Neuronal stem cell (in vitro differentiated cells): ENCODE data around the gene ZCCHC7. TPM values are rescaled to one million over a fixed set of nuclear protein-coding genes. Genes with fewer than 3 reads are reported as not detected.
"Not testable (repeated sequence)": the region's sequence is repeated elsewhere in the genome, so short reads cannot be mapped to it uniquely, and the experiment has no call there.

Experiments used
- DNase-seq: peaks from one replicate; pipeline ENCODE4 v3.0.0-alpha.2; 2013; ENCODE audit warnings: low spot score
- H2AFZ ChIP-seq: one replicate; pipeline ENCODE4 v1.6.1; 2013; ENCODE audit warnings: mild to moderate bottlenecking, low read length, inconsistent platforms
- H2AK5ac ChIP-seq: 2 replicates; pipeline ENCODE4 v1.6.1; 2013; ENCODE audit warnings: low read depth, mild to moderate bottlenecking, inconsistent platforms, low read length, moderate library complexity, mixed read lengths
- H2BK120ac ChIP-seq: 2 replicates; pipeline ENCODE4 v1.6.1; 2013; ENCODE audit warnings: low read depth, mild to moderate bottlenecking, inconsistent platforms, low read length, moderate library complexity, mixed read lengths
- H2BK12ac ChIP-seq: one replicate; pipeline ENCODE4 v1.6.1; 2013; ENCODE audit warnings: low read length, inconsistent platforms
- H2BK15ac ChIP-seq: 2 replicates; pipeline ENCODE4 v1.6.1; 2013; ENCODE audit warnings: mild to moderate bottlenecking, low read length, inconsistent platforms, mixed read lengths
- H2BK5ac ChIP-seq: one replicate; pipeline ENCODE4 v1.6.1; 2013; ENCODE audit warnings: inconsistent platforms, mild to moderate bottlenecking, low read length, moderate library complexity
- H3K14ac ChIP-seq: one replicate; pipeline ENCODE4 v1.6.1; 2013; ENCODE audit warnings: low read length, inconsistent platforms
- H3K18ac ChIP-seq: 2 replicates; pipeline ENCODE4 v1.6.1; 2013; ENCODE audit warnings: low read length, inconsistent platforms
- H3K23ac ChIP-seq: 2 replicates; pipeline ENCODE4 v1.6.1; 2013; ENCODE audit warnings: low read depth, mild to moderate bottlenecking, mixed read lengths, low read length, inconsistent platforms; ENCODE audit not compliant: poor library complexity
- H3K27ac ChIP-seq: replicated peaks from 3 replicates; pipeline ENCODE4 v1.5.1; 2013; ENCODE audit warnings: low read length, inconsistent platforms
- H3K27me3 ChIP-seq, 3 experiments: 2 replicates each; pipeline ENCODE4 v1.6.1; 2013; ENCODE audit warnings: low read length in 3 of 3, mild to moderate bottlenecking in 2 of 3, inconsistent platforms in 1 of 3, low read depth in 1 of 3, mixed read lengths in 1 of 3, moderate library complexity in 1 of 3; ENCODE audit not compliant: control insufficient read depth in 3 of 3, insufficient read depth in 3 of 3
- H3K36me3 ChIP-seq, 2 donors: replicated peaks in 1 of 2; 2 replicates each; pipeline ENCODE4 v1.6.1; 2013; ENCODE audit warnings: low read length in 2 of 2; ENCODE audit not compliant: control insufficient read depth in 2 of 2, insufficient read depth in 2 of 2
- H3K4ac ChIP-seq: 2 replicates; pipeline ENCODE4 v1.6.1; 2013; ENCODE audit warnings: inconsistent platforms, mild to moderate bottlenecking, low read length, moderate library complexity
- H3K4me1 ChIP-seq, 2 donors: 1 replicate in 1 of 2; 2 replicates in 1 of 2; pipeline ENCODE4 v1.6.1; 2013; ENCODE audit warnings: low read length in 2 of 2, low read depth in 1 of 2; ENCODE audit not compliant: control insufficient read depth in 2 of 2, insufficient read depth in 1 of 2
- H3K4me2 ChIP-seq: one replicate; pipeline ENCODE4 v1.6.1; 2013; ENCODE audit warnings: mild to moderate bottlenecking, low read length, inconsistent platforms; ENCODE audit not compliant: insufficient read depth, poor library complexity, severe bottlenecking
- H3K4me3 ChIP-seq, 2 donors: 2 replicates each; pipeline ENCODE4 v1.5.1; 2013; ENCODE audit warnings: low read length in 2 of 2, mild to moderate bottlenecking in 2 of 2, inconsistent platforms in 1 of 2, moderate library complexity in 1 of 2
- H3K79me1 ChIP-seq: one replicate; pipeline ENCODE4 v1.6.1; 2013; ENCODE audit warnings: low read depth, mild to moderate bottlenecking, inconsistent platforms, low read length, moderate library complexity
- H3K9ac ChIP-seq: one replicate; pipeline ENCODE4 v1.6.1; 2013; ENCODE audit warnings: mild to moderate bottlenecking, low read depth, low read length, inconsistent platforms; ENCODE audit not compliant: poor library complexity
- H3K9me3 ChIP-seq, 2 donors: replicated peaks in 1 of 2; 2 replicates each; pipeline versions ENCODE3 to v1.6.1; 2013; ENCODE audit warnings: low read length in 2 of 2, mild to moderate bottlenecking in 2 of 2, inconsistent platforms in 1 of 2, low read depth in 1 of 2, mixed read lengths in 1 of 2, moderate library complexity in 1 of 2; ENCODE audit not compliant: control insufficient read depth in 2 of 2, insufficient read depth in 1 of 2
- H4K8ac ChIP-seq: one replicate; pipeline ENCODE4 v1.6.1; 2013; ENCODE audit warnings: low read depth, mild to moderate bottlenecking, inconsistent platforms, low read length, moderate library complexity
- H4K91ac ChIP-seq: one replicate; pipeline ENCODE4 v1.6.1; 2013; ENCODE audit warnings: low read length, low read depth, mild to moderate bottlenecking, inconsistent platforms; ENCODE audit not compliant: poor library complexity
- WGBS, 2 donors: extraction: QIAGEN DNeasy Blood & Tissue Kit; methylation state at CpG; one replicate each; pipeline ENCODE4 v1.1.7; 2013; ENCODE audit warnings: missing lambda C conversion rate in 2 of 2, mixed read lengths in 1 of 2; ENCODE audit not compliant: insufficient read length in 2 of 2, insufficient replicate concordance in 1 of 2; ENCODE audit errors: extremely low coverage in 2 of 2; 5-methylcytosine and 5-hydroxymethylcytosine counted together
- polyA plus RNA-seq, 2 experiments: library from polyadenylated mRNA; stranded (reverse); fragments of 200-250 nt; gene quantifications; one replicate each; pipeline ENCODE4 v1.2.3, GENCODE V29; 2013

ZCCHC7 gene
- 34.8 TPM for polyA plus RNA-seq (2013, experiment 1 of 2)
- 35.4 TPM for polyA plus RNA-seq (2013, experiment 2 of 2)

- Histone ChIP-seq H3K14ac (peak within 1 kb of the TSS; percentile 63), H4K8ac (no peak within 1 kb of the TSS), H2AFZ (peak within 1 kb of the TSS; percentile 96), H2BK5ac (peak within 1 kb of the TSS; percentile 62), H3K9me3 (peaks cover 0 to 5% of the 10 kb centered on the region in 2 donors), H3K4me1 (peaks cover 1 to 5% of the 10 kb centered on the region in 2 donors), H3K27me3 (no peaks in the 10 kb centered on the region), H2BK15ac (peak within 1 kb of the TSS; percentile 27), H3K27ac (peak within 1 kb of the TSS; percentile 70), H3K4ac (peak within 1 kb of the TSS; percentile 23), H2BK12ac (peak within 1 kb of the TSS; percentile 25), H3K23ac (peak within 1 kb of the TSS; percentile 98), H3K4me3 (peak within 1 kb of the TSS; percentile 74 to 95), H3K36me3 (peaks cover 0 to 10% of the 10 kb centered on the region in 2 donors), H3K9ac (peak within 1 kb of the TSS; percentile 88), H2BK120ac (peak within 1 kb of the TSS; percentile 36), H3K18ac (peak within 1 kb of the TSS; percentile 90), H3K79me1 (peaks cover 2% of the 10 kb centered on the region), H4K91ac (no peak within 1 kb of the TSS), H3K4me2 (peak within 1 kb of the TSS; percentile 84), H2AK5ac (no peak within 1 kb of the TSS)
- DNase-seq = peak; percentile 94
- no CpG with 5 or more reads among the region's 82 CpGs for WGBS, 2 donors
Observed at GRCh38 chr9:37119907-37120842, at the start of gene ZCCHC7. TSS of gene ZCCHC7 (plus strand) at chr9:37120574.

DNA sequence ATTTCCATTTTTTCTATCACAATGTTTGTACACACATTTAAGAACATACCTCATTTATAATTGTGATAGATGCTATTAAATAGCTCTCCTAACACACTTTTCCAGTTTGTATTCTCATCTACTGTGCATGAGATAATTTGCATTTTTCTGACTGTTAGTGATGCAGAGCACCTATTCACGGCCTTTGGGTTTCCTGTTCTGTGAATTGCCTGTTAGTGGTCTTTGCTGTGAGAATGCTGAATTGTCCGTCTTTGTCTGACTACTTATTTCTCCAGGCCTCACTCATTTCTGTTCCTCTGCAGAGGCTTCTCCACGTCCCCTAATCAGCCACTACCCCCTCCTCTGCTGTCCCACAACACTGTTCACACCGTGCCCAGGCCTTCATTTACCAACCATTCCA is 45.6 kb upstream of the ZCCHC7 start:
- not testable (repeated sequence) for H2BK12ac ChIP-seq, H3K79me1 ChIP-seq, H4K91ac ChIP-seq, H3K4me2 ChIP-seq, H3K4ac ChIP-seq, H2BK15ac ChIP-seq, H3K14ac ChIP-seq, H3K23ac ChIP-seq, H3K9me3 ChIP-seq, H3K27me3 ChIP-seq, H3K9ac ChIP-seq, H4K8ac ChIP-seq, H3K4me1 ChIP-seq, DNase-seq, H3K27ac ChIP-seq, H2BK5ac ChIP-seq, H3K4me3 ChIP-seq, H3K36me3 ChIP-seq, H2BK120ac ChIP-seq, H3K18ac ChIP-seq, H2AK5ac ChIP-seq
- no CpG with 5 or more reads among the region's 4 CpGs for WGBS, 2 donors
- H2AFZ ChIP-seq = peak overlapping the region; percentile 62

DNA sequence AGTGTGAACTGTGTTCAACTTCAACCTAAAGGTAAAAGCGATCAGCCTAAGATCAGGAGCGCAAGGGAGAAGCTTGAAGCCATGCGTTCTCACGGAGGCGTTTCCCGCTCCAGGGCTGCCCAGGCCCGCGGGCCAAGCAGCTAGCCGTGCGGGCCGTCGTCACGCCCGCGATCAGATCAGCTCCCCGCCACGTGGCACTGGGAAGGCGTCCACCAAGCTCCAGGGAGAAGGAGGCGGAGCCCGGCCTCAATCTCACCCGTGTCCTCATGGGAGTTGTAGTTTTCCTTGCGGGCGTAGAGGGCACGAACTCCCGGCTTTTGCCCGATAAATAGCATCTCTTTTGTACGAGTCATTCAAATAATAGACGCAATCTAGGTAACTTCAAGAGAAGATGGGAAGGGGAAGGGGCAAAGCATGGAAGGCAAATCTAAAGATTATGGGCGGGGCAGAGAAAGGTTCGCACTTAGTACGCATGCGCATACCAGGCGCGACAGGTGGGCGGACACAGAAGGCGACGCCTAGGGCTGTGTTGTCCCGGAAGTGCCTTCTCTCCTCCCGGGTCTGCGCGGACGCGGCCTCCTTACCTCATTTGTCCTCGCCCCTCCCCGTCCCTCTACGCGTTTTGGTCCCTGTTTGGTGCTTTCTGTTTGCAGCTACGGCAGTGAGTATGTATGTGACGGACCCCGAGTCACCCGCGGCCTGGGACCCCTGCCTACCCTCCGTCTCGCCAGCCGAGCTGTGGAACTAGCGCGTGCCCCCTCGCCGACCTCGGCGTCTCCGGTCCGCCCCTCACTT is 40.8 kb upstream of the ZCCHC7 start:
- peak overlapping the region; percentile 96 for H3K18ac ChIP-seq
- H3K9ac ChIP-seq = peak overlapping the region; percentile 95
- no peak overlapping the region for H2BK120ac ChIP-seq
- peak overlapping the region; percentile 88 for H2BK5ac ChIP-seq
- peak overlapping the region; percentile 49 for H3K14ac ChIP-seq
- peak overlapping the region; percentile 82 for H3K4me2 ChIP-seq
- no peak overlapping the region for H4K8ac ChIP-seq
- WGBS, 2 donors = no CpG with 5 or more reads among the region's 63 CpGs
- H2BK15ac ChIP-seq = no peak overlapping the region
- H3K36me3 ChIP-seq = peaks cover 0 to 15% of the 10 kb centered on the region in 2 donors
- no peaks in the 10 kb centered on the region for H3K79me1 ChIP-seq
- peaks cover 2% of the 10 kb centered on the region in 2 donors for H3K4me1 ChIP-seq
- peak overlapping the region; percentile 80 for H3K23ac ChIP-seq
- peak overlapping the region; percentile 4 for H2BK12ac ChIP-seq
- H3K4ac ChIP-seq = no peak overlapping the region
- peak overlapping the region; percentile 22 for H4K91ac ChIP-seq
- peak overlapping the region; percentile 93 for H2AFZ ChIP-seq
- peak overlapping the region; percentile 90 to 99 for H3K4me3 ChIP-seq
- H3K27ac ChIP-seq = peak overlapping the region; percentile 40
- DNase-seq = peak; percentile 91
- peaks cover 0 to 9% of the 10 kb centered on the region in 2 donors for H3K9me3 ChIP-seq
- H2AK5ac ChIP-seq = peak overlapping the region; percentile 10
- H3K27me3 ChIP-seq = no peaks in the 10 kb centered on the region
